Neural progenitor cell (in vitro differentiated cells): ENCODE data around the gene MYCL. TPM values are rescaled to one million over a fixed set of nuclear protein-coding genes. Genes with fewer than 3 reads are reported as not detected.

Source experiments
- DNase-seq: peaks from one replicate; pipeline ENCODE4 v3.0.0-alpha.2; 2016; ENCODE audit warnings: low spot score
- H2AFZ ChIP-seq: fragments of 200-600 bp; sonication (generic); replicated peaks from 2 replicates; pipeline ENCODE4 v1.6.1; 2016; ENCODE audit warnings: antibody characterized with exemption
- H3F3A ChIP-seq: fragments of 200-600 bp; sonication (generic); 2 replicates; pipeline ENCODE4 v1.6.1; 2016; ENCODE audit warnings: antibody characterized with exemption, low read depth
- H3K27ac ChIP-seq: fragments of 200-600 bp; sonication (generic); 2 replicates; pipeline ENCODE4 v1.5.1; 2016; ENCODE audit warnings: mild to moderate bottlenecking
- H3K27me3 ChIP-seq: fragments of 200-600 bp; sonication (generic); 2 replicates; pipeline ENCODE4 v1.6.1; 2016; ENCODE audit warnings: mild to moderate bottlenecking, moderate library complexity
- H3K36me3 ChIP-seq: fragments of 200-600 bp; sonication (generic); 2 replicates; pipeline ENCODE4 v1.5.1; 2016
- H3K4me1 ChIP-seq: fragments of 200-600 bp; sonication (generic); 2 replicates; pipeline ENCODE4 v1.6.1; 2016; ENCODE audit warnings: mixed run types
- H3K4me2 ChIP-seq: fragments of 200-600 bp; sonication (generic); 2 replicates; pipeline ENCODE4 v1.6.1; 2016
- H3K4me3 ChIP-seq: fragments of 200-600 bp; sonication (generic); 2 replicates; pipeline ENCODE4 v1.5.1; 2016
- H3K79me2 ChIP-seq: fragments of 200-600 bp; sonication (generic); 2 replicates; pipeline ENCODE4 v1.6.1; 2016; ENCODE audit warnings: low read depth
- H3K9ac ChIP-seq: fragments of 200-600 bp; sonication (generic); 2 replicates; pipeline ENCODE4 v1.6.1; 2016
- H3K9me3 ChIP-seq: fragments of 200-600 bp; sonication (generic); 2 replicates; pipeline ENCODE4 v1.5.1; 2016; ENCODE audit warnings: low read depth
- H4K20me1 ChIP-seq: fragments of 200-600 bp; sonication (generic); 2 replicates; pipeline ENCODE4 v1.6.1; 2016; ENCODE audit warnings: low read depth
- H3K27ac Mint-ChIP-seq: 3 replicates; pipeline ENCODE4 v1.8.0; 2021; ENCODE audit warnings: mixed read lengths
- H3K27me3 Mint-ChIP-seq: 2 replicates; pipeline ENCODE4 v1.8.0; 2022; ENCODE audit warnings: low read depth, mild to moderate bottlenecking, inconsistent platforms, moderate library complexity, mixed read lengths; ENCODE audit not compliant: insufficient read depth
- H3K36me3 Mint-ChIP-seq: 3 replicates; pipeline ENCODE4 v1.8.0; 2021; ENCODE audit warnings: mixed read lengths
- H3K4me1 Mint-ChIP-seq: 3 replicates; pipeline ENCODE4 v1.8.0; 2021; ENCODE audit warnings: mixed read lengths
- H3K4me3 Mint-ChIP-seq: 3 replicates; pipeline ENCODE4 v1.8.0; 2021; ENCODE audit warnings: mild to moderate bottlenecking, moderate library complexity, mixed read lengths
- H3K9me3 Mint-ChIP-seq: 3 replicates; pipeline ENCODE4 v1.8.0; 2020; ENCODE audit warnings: mixed read lengths
- CTCF ChIP-seq: fragments of 200-600 bp; sonication (generic); IDR thresholded peaks from 2 replicates; pipeline ENCODE4 v1.5.1; 2017; ENCODE audit warnings: antibody characterized with exemption, mild to moderate bottlenecking
- EZH2 ChIP-seq: fragments of 200-600 bp; sonication (generic); IDR thresholded peaks from 2 replicates; pipeline ENCODE4 v1.6.1; 2017; ENCODE audit warnings: antibody characterized with exemption, mild to moderate bottlenecking, moderate library complexity
- EZH2phosphoT487 ChIP-seq: fragments of 200-600 bp; sonication (generic); IDR thresholded peaks from 2 replicates; pipeline ENCODE4 v1.6.1; 2017; ENCODE audit warnings: antibody characterized with exemption
- total RNA-seq: library from RNA; depleted of rRNA; stranded (reverse); fragments of >200 nt; gene quantifications from 2 replicates; pipeline ENCODE4 v1.2.3, GENCODE V29; 2015; ENCODE audit warnings: low replicate concordance

MYCL gene
- total RNA-seq, 1 donor from 2014 or later, result 21.8 TPM

DNA sequence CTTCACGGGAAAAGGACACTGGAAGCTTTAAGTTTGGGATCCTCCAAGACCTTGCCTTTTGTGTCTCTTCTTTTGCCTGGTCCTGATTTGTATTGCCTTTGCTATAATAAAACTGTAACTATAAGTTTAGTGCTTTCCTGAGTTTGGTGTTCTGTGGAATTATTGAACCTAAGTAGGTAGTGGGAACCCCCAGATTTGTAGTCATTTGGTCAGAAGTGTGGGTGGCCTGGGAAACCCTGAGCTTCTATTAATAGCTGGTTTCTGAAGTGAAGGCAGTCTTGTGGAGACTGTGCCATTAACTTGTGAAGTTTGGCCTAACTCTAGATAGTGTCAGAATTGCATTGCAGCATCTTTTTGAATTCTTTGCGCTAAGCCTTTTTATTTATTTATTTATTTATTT is 6.8 kb upstream of the MYCL start:
- Mint-ChIP-seq H3K4me1 (no peaks in the 10 kb centered on the region), H3K4me3 (no peak overlapping the region), H3K27ac (no peak overlapping the region), H3K9me3 (peaks cover 19% of the 10 kb centered on the region), H3K27me3 (peaks cover 2% of the 10 kb centered on the region), H3K36me3 (no peaks in the 10 kb centered on the region)
- H3K79me2 ChIP-seq, result no peaks in the 10 kb centered on the region
- no peak overlapping the region for H3K4me3 ChIP-seq
- no peak overlapping the region for H2AFZ ChIP-seq
- no peak overlapping the region for H3K9ac ChIP-seq
- H3K4me2 ChIP-seq, result no peak overlapping the region
- H3K9me3 ChIP-seq, result no peaks in the 10 kb centered on the region
- H3F3A ChIP-seq, result no peaks in the 10 kb centered on the region
- H3K27me3 ChIP-seq, result peaks cover 10% of the 10 kb centered on the region
- H3K36me3 ChIP-seq, result no peaks in the 10 kb centered on the region
- H3K27ac ChIP-seq, result no peak overlapping the region
- TF ChIP-seq EZH2 (no peak), CTCF (no peak), EZH2phosphoT487 (no peak)
- no peak for DNase-seq
- H3K4me1 ChIP-seq, result no peaks in the 10 kb centered on the region
- H4K20me1 ChIP-seq, result no peaks in the 10 kb centered on the region

GRCh38 chr1:39907528-39908453 is 6.1 kb upstream of the MYCL start:
- peaks cover 17% of the 10 kb centered on the region for H3K27me3 ChIP-seq
- no peak overlapping the region for H3K27ac ChIP-seq
- H3K4me2 ChIP-seq, result no peak overlapping the region
- DNase-seq, result no peak
- no peaks in the 10 kb centered on the region for H3K36me3 Mint-ChIP-seq
- H3F3A ChIP-seq, result peaks cover 3% of the 10 kb centered on the region
- no peak overlapping the region for H3K4me3 Mint-ChIP-seq
- no peaks in the 10 kb centered on the region for H3K9me3 ChIP-seq
- no peak overlapping the region for H2AFZ ChIP-seq
- H3K4me1 Mint-ChIP-seq, result no peaks in the 10 kb centered on the region
- H3K4me3 ChIP-seq, result no peak overlapping the region
- no peaks in the 10 kb centered on the region for H3K4me1 ChIP-seq
- H3K9ac ChIP-seq, result no peak overlapping the region
- no peak for TF ChIP-seq EZH2phosphoT487
- no peak overlapping the region for H3K27ac Mint-ChIP-seq
- H3K9me3 Mint-ChIP-seq, result peaks cover 19% of the 10 kb centered on the region
- no peaks in the 10 kb centered on the region for H3K36me3 ChIP-seq
- peaks cover 2% of the 10 kb centered on the region for H3K27me3 Mint-ChIP-seq
- no peaks in the 10 kb centered on the region for H4K20me1 ChIP-seq
- H3K79me2 ChIP-seq, result no peaks in the 10 kb centered on the region

GRCh38 chr1:39905172-39905571 is 3.5 kb upstream of the MYCL start:
- no peak for DNase-seq
- no peak overlapping the region for H3K9ac ChIP-seq
- Mint-ChIP-seq H3K27me3 (peaks cover 3% of the 10 kb centered on the region), H3K4me3 (no peak overlapping the region), H3K27ac (no peak overlapping the region), H3K36me3 (no peaks in the 10 kb centered on the region), H3K4me1 (peaks cover 7% of the 10 kb centered on the region), H3K9me3 (peaks cover 16% of the 10 kb centered on the region)
- H3K4me1 ChIP-seq, result peaks cover 4% of the 10 kb centered on the region
- H2AFZ ChIP-seq, result no peak overlapping the region
- peaks cover 34% of the 10 kb centered on the region for H3K27me3 ChIP-seq
- peaks cover 16% of the 10 kb centered on the region for H3F3A ChIP-seq
- peaks cover 7% of the 10 kb centered on the region for H3K79me2 ChIP-seq
- peaks cover 6% of the 10 kb centered on the region for H4K20me1 ChIP-seq
- no peak overlapping the region for H3K27ac ChIP-seq
- TF ChIP-seq CTCF, result no peak
- no peak for TF ChIP-seq EZH2
- no peak for TF ChIP-seq EZH2phosphoT487
- no peak overlapping the region for H3K4me3 ChIP-seq
- no peaks in the 10 kb centered on the region for H3K9me3 ChIP-seq
- H3K36me3 ChIP-seq, result no peaks in the 10 kb centered on the region
- H3K4me2 ChIP-seq, result no peak overlapping the region

DNA sequence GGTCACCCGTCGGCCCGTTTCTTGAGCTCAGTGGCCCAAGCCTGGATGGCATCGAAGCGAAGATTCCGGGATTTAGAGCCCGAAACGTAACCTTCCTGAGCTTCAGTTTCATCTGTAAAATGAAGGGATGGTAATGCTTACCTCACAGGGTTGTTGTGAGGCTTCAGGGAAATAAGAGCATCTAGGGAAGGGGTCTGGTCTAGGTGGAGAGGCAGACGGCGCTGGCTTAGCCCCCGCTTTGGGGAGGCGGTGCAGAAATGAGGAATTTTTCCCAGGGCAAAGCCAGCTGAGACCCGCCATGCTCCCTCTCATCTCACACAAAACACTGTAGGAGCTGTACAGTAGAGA is 717 bp upstream of the MYCL start:
- H3K4me3 Mint-ChIP-seq, result peak overlapping the region; percentile 85
- Histone ChIP-seq H3F3A (peaks cover 43% of the 10 kb centered on the region), H3K4me2 (peak overlapping the region; percentile 97), H3K4me1 (peaks cover 29% of the 10 kb centered on the region), H3K27ac (no peak overlapping the region), H4K20me1 (peaks cover 29% of the 10 kb centered on the region), H3K4me3 (peak overlapping the region; percentile 82), H3K27me3 (peaks cover 38% of the 10 kb centered on the region), H3K9ac (no peak overlapping the region), H2AFZ (no peak overlapping the region), H3K9me3 (no peaks in the 10 kb centered on the region), H3K36me3 (no peaks in the 10 kb centered on the region), H3K79me2 (peaks cover 16% of the 10 kb centered on the region)
- H3K27me3 Mint-ChIP-seq, result peaks cover 9% of the 10 kb centered on the region
- no peak for TF ChIP-seq EZH2phosphoT487
- no peak for TF ChIP-seq EZH2
- no peak for TF ChIP-seq CTCF
- H3K4me1 Mint-ChIP-seq, result peaks cover 33% of the 10 kb centered on the region
- no peak for DNase-seq
- H3K27ac Mint-ChIP-seq, result peak overlapping the region; percentile 60
- H3K36me3 Mint-ChIP-seq, result no peaks in the 10 kb centered on the region
- no peaks in the 10 kb centered on the region for H3K9me3 Mint-ChIP-seq
